ENCODE measurements around the gene APOL6.
"Not testable (repeated sequence)": the region's sequence is repeated elsewhere in the genome, so short reads cannot be mapped to it uniquely, and the experiment has no call there.

APOL6 gene

GRCh38 chr22:35618427-35619223 lies 29.6 kb upstream of the APOL6 start:
- no peak for DNase-seq

- DNase-seq = no peak
Observed at GRCh38 chr22:35619336-35620094, 28.7 kb upstream of the APOL6 start.

- no peak for DNase-seq
Observed at GRCh38 chr22:35620624-35621251, 27.5 kb upstream of the APOL6 start.

- no peak for DNase-seq
Observed at GRCh38 chr22:35621451-35621850, 26.8 kb upstream of the APOL6 start.

- peak; percentile 68 for DNase-seq
Observed at GRCh38 chr22:35622191-35622913, 25.9 kb upstream of the APOL6 start.

GRCh38 chr22:35623885-35624284 lies 24.4 kb upstream of the APOL6 start:
- not testable (repeated sequence) for DNase-seq

GRCh38 chr22:35624547-35624946 lies 23.7 kb upstream of the APOL6 start:
- DNase-seq = no peak

- DNase-seq = no peak
Observed at GRCh38 chr22:35625763-35626432, 22.3 kb upstream of the APOL6 start.

- DNase-seq = peak; percentile 64
Observed at GRCh38 chr22:35627267-35628041, 20.8 kb upstream of the APOL6 start.

- DNase-seq = no peak
Observed at GRCh38 chr22:35628732-35629131, 19.5 kb upstream of the APOL6 start.

- no peak for DNase-seq
Observed at GRCh38 chr22:35629406-35630216, 18.6 kb upstream of the APOL6 start.

- no peak for DNase-seq
Observed at GRCh38 chr22:35630387-35630793, 17.9 kb upstream of the APOL6 start.

- no peak for DNase-seq
Observed at GRCh38 chr22:35630891-35631290, 17.4 kb upstream of the APOL6 start.

- DNase-seq = no peak
Observed at GRCh38 chr22:35631597-35631996, 16.6 kb upstream of the APOL6 start.

GRCh38 chr22:35632935-35633334 lies 15.3 kb upstream of the APOL6 start:
- no peak for DNase-seq

GRCh38 chr22:35633520-35633919 lies 14.7 kb upstream of the APOL6 start:
- DNase-seq = no peak

- DNase-seq = no peak
Observed at GRCh38 chr22:35634015-35634414, 14.2 kb upstream of the APOL6 start.

- no peak for DNase-seq
Observed at GRCh38 chr22:35634943-35635540, 13.2 kb upstream of the APOL6 start.

GRCh38 chr22:35637254-35637653 lies 11.0 kb upstream of the APOL6 start:
- DNase-seq = no peak

- DNase-seq = no peak
Observed at GRCh38 chr22:35638001-35638400, 10.2 kb upstream of the APOL6 start.

Data from DMS79 treated with DMSO at 0.1 percent for 48 hours (cell line).